Activated CD4-positive, alpha-beta memory T cell treated with anti-CD3 and anti-CD28 coated beads for 36 hours (primary cell): ENCODE data around the gene TRPM8. TPM values are rescaled to one million over a fixed set of nuclear protein-coding genes. Genes with fewer than 3 reads are reported as not detected.

Experiments used
- CTCF ChIA-PET: fragments of 350-600 bp; sonication (Branson Sonifier 250); formaldehyde crosslinking; loops from one replicate; lab custom pipeline; 2021; ENCODE audit warnings: antibody characterized with exemption, inconsistent platforms; lab: Charles Lee
- POLR2A ChIA-PET: fragments of 350-600 bp; sonication (Branson Sonifier 250); formaldehyde crosslinking; loops from one replicate; lab custom pipeline; 2021; ENCODE audit warnings: antibody characterized with exemption; lab: Charles Lee
- DNase-seq: peaks from one replicate; pipeline ENCODE4 v3.0.0-alpha.2; 2020
- H3K27ac Mint-ChIP-seq: one replicate; pipeline ENCODE4 v1.8.0; 2021; ENCODE audit warnings: mixed read lengths
- H3K27me3 Mint-ChIP-seq: one replicate; pipeline ENCODE4 v1.8.0; 2021; ENCODE audit warnings: mixed read lengths
- H3K36me3 Mint-ChIP-seq: one replicate; pipeline ENCODE4 v1.8.0; 2021; ENCODE audit warnings: mixed read lengths
- H3K4me1 Mint-ChIP-seq: one replicate; pipeline ENCODE4 v1.8.0; 2021; ENCODE audit warnings: low read depth, mixed read lengths
- H3K4me3 Mint-ChIP-seq: one replicate; pipeline ENCODE4 v1.8.0; 2021; ENCODE audit warnings: mild to moderate bottlenecking, mixed read lengths
- H3K9me3 Mint-ChIP-seq: one replicate; pipeline ENCODE4 v1.8.0; 2021; ENCODE audit warnings: mixed read lengths
- intact Hi-C: fragments of 100-400 bp; cut with micrococcal nuclease; formaldehyde crosslinking; loops from one replicate; pipeline ENCODE4 v1.15.1; 2023
- total RNA-seq, 2 experiments: library from RNA; stranded (reverse); gene quantifications; one replicate each; pipeline ENCODE4 v1.2.3, GENCODE V29; 2021

The TRPM8 gene
- total RNA-seq, 2 experiments from 2014 or later: not detected

DNA sequence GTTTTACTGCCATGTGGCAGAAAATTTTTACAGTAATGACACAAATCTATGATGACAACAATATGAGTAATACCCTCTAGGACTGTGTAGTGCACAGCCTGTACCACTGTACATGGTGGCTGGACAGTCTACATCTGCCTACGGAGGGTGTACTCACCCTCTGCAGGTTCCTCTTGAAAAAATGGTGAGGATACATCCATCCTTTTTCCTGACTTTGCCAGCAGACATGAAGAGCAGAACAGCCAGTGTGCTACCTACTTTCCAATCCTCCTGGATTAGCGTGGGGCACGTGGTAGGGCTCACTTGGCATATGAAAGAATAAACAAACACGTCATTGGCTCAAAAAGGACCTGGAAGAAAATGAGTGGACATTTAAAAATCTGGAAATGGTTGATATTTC, 62.6 kb downstream of the TRPM8 start:
- no peaks in the 10 kb centered on the region for H3K36me3 Mint-ChIP-seq
- ChIA-PET POLR2A (no interaction called here), CTCF (no interaction called here)
- no peaks in the 10 kb centered on the region for H3K27me3 Mint-ChIP-seq
- no peak overlapping the region for H3K4me3 Mint-ChIP-seq
- H3K9me3 Mint-ChIP-seq: peaks cover 7% of the 10 kb centered on the region
- no peak overlapping the region for H3K27ac Mint-ChIP-seq
- H3K4me1 Mint-ChIP-seq: peaks cover 35% of the 10 kb centered on the region
- intact Hi-C loops: loop anchor here (5.0 kb wide), 1 partner anchor 123 kb away; no protein-coding TSS in a partner anchor
- DNase-seq: no peak

DNA sequence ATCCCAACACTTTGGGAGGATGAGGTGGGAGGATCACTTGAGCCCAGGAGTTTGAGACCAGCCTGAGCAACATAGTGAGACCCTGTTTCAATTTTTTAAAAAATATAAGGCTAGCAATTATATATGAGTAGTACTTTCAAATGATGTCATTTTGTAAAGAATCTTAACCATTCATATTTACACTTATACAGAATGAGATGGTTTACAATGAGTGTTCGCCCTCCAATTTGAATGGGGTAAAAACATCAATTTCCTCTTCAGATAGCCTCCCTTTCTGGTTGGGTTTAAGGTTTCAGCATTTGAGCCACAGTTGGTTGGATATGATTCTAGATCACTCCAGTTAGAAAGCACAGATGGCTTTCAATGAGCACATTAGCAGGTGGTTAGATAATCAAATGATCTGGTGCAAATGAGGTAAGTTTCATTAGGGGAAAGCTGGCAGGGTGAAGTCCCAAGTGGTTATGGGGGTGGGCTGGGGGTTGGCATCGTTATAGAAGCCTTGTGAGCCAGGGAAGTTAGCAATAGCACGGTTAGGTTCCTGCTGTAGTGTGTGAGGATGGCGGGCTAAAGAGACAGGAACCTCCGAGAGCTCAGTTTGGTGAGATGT, 63.9 kb downstream of the TRPM8 start:
- H3K4me1 Mint-ChIP-seq: peaks cover 32% of the 10 kb centered on the region
- no peak overlapping the region for H3K4me3 Mint-ChIP-seq
- DNase-seq: no peak
- ChIA-PET CTCF (no interaction called here), POLR2A (interaction anchor here (0.8 kb wide), 1 partner anchor 44 kb away, joined by 6 read pairs; no protein-coding TSS in a partner anchor)
- H3K27me3 Mint-ChIP-seq: no peaks in the 10 kb centered on the region
- no peak overlapping the region for H3K27ac Mint-ChIP-seq
- no peaks in the 10 kb centered on the region for H3K36me3 Mint-ChIP-seq
- H3K9me3 Mint-ChIP-seq: peaks cover 7% of the 10 kb centered on the region
- intact Hi-C loops: no loop called here

DNA sequence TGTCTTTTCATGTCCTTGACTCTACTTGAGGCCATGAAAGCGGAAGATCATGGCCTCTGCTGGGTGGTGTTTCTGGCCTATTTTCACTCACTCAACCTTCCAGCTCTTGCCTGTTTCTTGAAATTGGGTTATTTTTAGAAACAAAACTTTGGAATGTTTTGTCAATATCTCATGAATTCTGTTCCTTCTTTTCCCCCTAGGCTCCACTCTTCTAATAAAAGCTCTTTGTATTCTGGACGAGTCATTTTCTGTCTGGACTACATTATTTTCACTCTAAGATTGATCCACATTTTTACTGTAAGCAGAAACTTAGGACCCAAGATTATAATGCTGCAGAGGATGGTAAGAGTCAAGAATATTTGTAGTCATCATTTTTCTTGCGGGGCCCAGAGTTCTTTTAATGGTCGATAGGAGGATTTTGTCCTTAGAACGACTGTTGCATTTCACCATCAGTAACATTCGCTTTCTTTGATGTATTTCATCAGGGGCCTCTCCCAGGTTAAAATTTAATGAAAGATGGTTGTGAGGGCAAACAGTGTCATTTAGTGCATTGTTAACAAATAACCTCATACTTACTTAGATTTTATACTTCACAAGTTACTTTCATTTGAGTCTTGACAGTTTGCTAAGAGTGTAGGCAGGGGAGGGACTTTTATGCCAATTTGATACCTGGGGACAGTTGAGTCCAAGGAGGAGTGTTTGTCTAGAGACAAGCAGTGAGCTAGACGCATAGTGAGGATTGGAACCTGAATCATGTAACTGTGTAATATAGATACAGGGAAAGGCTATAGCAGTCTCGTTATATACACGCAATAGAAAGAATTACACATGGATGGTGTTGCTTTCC, 64.6 kb downstream of the TRPM8 start:
- POLR2A ChIA-PET: interaction anchor here (0.8 kb wide), 1 partner anchor 44 kb away, joined by 6 read pairs; no protein-coding TSS in a partner anchor

DNA sequence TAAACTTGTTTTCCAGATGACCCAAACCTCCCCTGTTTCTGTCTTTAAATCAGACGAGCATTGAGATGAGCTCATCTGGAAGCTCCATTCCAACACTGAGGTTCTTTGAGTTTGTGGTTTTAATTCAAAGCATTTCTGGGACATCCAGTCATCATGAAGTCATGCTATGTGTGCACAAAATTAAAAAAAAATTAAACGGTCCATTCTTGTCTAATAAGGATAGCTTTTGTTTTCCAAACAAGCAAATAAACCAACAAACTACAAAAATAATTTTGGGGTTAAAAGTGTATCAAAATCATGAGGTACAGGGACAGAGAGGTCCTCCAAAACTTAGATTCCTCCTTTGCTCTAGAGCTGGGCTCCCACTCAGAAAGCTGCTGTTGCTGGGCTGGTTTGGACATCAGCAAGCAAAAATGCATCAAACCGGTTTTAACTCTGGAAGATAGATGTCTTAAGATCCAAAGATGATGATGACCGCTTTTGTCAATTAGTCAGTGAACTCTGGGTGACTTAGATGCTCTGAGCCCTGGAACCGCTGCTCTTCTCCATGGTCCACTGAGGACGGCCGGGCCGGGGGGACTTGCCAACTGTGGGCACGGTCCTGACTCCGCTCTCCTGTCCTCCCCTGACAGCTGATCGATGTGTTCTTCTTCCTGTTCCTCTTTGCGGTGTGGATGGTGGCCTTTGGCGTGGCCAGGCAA, 65.4 kb downstream of the TRPM8 start:
- ChIA-PET POLR2A (no interaction called here), CTCF (no interaction called here)
- H3K4me3 Mint-ChIP-seq: no peak overlapping the region
- H3K27ac Mint-ChIP-seq: peak overlapping the region; percentile 3
- intact Hi-C loops: no loop called here
- peaks cover 7% of the 10 kb centered on the region for H3K9me3 Mint-ChIP-seq
- no peaks in the 10 kb centered on the region for H3K36me3 Mint-ChIP-seq
- DNase-seq: no peak
- H3K4me1 Mint-ChIP-seq: peaks cover 20% of the 10 kb centered on the region
- H3K27me3 Mint-ChIP-seq: no peaks in the 10 kb centered on the region

More for the DNA sequence above, 64.6 kb downstream of the TRPM8 start:
- CTCF ChIA-PET: no interaction called here
- Mint-ChIP-seq H3K4me3 (no peak overlapping the region), H3K9me3 (peaks cover 7% of the 10 kb centered on the region), H3K4me1 (peaks cover 27% of the 10 kb centered on the region), H3K27ac (no peak overlapping the region), H3K27me3 (no peaks in the 10 kb centered on the region), H3K36me3 (no peaks in the 10 kb centered on the region)
- DNase-seq: no peak
- intact Hi-C loops: no loop called here

DNA sequence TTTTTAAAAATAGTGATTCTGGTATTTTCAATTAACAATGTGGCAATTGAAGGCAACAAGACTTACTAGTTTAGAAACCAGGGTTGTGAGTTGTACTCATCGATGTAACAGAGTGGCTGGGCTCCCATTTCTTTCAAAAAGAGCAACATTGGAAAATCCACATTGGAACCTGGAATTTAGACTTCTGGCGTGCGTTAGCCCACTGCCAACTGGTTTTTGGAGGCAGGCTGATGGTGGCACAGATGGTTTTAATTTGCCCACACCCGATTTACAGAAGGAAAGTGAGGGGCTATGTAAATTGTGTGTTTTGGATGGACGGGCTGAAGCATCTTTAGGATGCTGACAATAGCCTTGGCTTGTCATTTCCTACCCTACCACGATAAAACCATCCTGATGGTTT, 66.3 kb downstream of the TRPM8 start:
- no peak overlapping the region for H3K4me3 Mint-ChIP-seq
- H3K9me3 Mint-ChIP-seq: peaks cover 14% of the 10 kb centered on the region
- no peak overlapping the region for H3K27ac Mint-ChIP-seq
- ChIA-PET POLR2A (no interaction called here), CTCF (no interaction called here)
- H3K27me3 Mint-ChIP-seq: no peaks in the 10 kb centered on the region
- DNase-seq: no peak
- H3K4me1 Mint-ChIP-seq: peaks cover 16% of the 10 kb centered on the region
- intact Hi-C loops: no loop called here
- peaks cover 5% of the 10 kb centered on the region for H3K36me3 Mint-ChIP-seq

DNA sequence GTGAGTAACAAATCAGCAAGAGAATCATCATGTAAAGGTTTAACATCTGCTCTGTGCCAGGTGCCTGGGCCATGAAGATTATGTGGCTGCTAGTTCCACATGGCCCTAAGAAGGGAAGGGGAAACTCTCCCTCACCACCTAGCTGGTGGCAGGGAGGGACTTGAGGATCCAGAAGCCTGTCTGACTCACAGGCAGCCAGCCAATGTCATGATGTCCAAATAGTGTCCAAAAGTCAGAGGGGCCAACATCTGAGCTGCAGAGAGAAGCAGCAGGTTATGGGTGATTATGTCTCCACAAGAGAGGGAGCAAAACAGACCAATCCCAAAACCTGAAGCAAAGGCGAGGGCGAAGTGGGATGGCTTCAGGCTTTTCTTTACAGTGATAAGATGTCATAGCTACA, 71.4 kb downstream of the TRPM8 start:
- POLR2A ChIA-PET: no interaction called here
- no peak for DNase-seq
- Mint-ChIP-seq H3K4me3 (no peak overlapping the region), H3K9me3 (peaks cover 23% of the 10 kb centered on the region), H3K27me3 (no peaks in the 10 kb centered on the region), H3K36me3 (peaks cover 9% of the 10 kb centered on the region), H3K27ac (no peak overlapping the region), H3K4me1 (peaks cover 42% of the 10 kb centered on the region)
- intact Hi-C loops: no loop called here
- CTCF ChIA-PET: no interaction called here

DNA sequence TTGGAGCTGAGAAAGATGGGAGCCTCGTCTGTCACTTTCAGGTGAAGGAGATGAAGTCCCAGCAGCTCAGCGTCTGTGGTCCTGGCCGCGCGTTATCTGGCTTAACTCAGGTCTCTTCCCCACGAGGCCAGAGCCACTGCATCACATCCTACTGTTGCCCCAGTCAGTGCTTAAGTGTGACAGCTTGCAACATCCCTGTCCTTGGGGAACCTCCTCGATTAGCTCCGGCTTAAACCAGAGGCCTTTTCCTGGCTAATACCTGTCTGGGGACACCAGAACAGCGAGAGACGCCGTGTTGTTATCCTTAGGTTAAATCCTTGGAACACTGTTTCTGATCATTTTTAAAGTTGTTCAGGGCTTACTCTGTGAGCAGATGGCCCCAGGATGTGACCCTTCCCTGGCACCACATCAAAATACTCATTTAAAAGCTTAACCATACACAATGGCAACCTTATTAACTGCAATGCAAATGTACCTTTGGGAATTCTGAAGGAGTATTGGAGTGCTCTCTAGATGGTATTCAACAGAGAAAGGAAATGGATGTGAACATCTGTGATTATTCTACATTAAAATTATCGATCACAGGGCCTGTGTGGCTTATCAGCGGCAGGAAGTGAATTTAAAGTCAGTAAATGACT, 72.2 kb downstream of the TRPM8 start:
- Mint-ChIP-seq H3K27me3 (no peaks in the 10 kb centered on the region), H3K36me3 (peaks cover 9% of the 10 kb centered on the region), H3K4me3 (no peak overlapping the region), H3K9me3 (peaks cover 19% of the 10 kb centered on the region), H3K27ac (no peak overlapping the region), H3K4me1 (peaks cover 47% of the 10 kb centered on the region)
- CTCF ChIA-PET: interaction anchor here (1.2 to 1.6 kb wide), 3 partner anchors 12 to 513 kb away, joined by 3 to 4 read pairs (median 3); no protein-coding TSS in a partner anchor
- intact Hi-C loops: no loop called here
- POLR2A ChIA-PET: no interaction called here
- no peak for DNase-seq

DNA sequence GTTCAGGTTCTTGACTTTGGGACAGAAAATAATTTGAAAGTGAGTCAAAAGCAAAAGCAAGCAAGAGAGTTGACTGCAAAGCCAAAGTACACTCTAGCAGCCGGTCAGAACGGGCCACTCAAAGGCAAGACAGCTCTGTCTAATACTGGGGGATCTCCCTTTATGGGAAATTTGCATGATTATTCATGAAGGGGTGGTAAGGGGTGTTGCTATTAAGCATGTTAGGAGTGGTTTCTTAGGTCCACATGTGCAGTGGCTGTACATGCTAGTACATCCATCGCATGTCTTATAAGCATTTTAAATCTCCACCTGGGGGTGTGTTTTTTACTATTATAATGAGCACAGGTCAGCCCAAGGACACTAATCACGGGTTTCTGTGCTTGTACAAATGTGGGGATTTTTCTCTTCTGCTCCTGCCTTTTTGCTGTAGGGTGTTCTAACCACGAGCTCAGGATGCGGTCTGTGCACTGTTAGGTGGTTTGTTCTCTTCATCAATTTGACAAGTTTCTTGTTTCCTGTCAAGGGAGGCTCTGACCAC, 73.2 kb downstream of the TRPM8 start:
- ChIA-PET POLR2A (no interaction called here), CTCF (interaction anchor here (1.0 to 1.6 kb wide), 4 partner anchors 13 to 512 kb away, joined by 3 to 4 read pairs (median 4); no protein-coding TSS in a partner anchor)
- Mint-ChIP-seq H3K27ac (peak overlapping the region; percentile 49), H3K27me3 (no peaks in the 10 kb centered on the region), H3K4me1 (peaks cover 51% of the 10 kb centered on the region), H3K9me3 (peaks cover 17% of the 10 kb centered on the region), H3K4me3 (peak overlapping the region; percentile 17), H3K36me3 (peaks cover 9% of the 10 kb centered on the region)
- peak; percentile 81 for DNase-seq
- intact Hi-C loops: loop anchor here (2.0 to 5.0 kb wide), 5 partner anchors 14 to 302 kb away; no protein-coding TSS in a partner anchor

DNA sequence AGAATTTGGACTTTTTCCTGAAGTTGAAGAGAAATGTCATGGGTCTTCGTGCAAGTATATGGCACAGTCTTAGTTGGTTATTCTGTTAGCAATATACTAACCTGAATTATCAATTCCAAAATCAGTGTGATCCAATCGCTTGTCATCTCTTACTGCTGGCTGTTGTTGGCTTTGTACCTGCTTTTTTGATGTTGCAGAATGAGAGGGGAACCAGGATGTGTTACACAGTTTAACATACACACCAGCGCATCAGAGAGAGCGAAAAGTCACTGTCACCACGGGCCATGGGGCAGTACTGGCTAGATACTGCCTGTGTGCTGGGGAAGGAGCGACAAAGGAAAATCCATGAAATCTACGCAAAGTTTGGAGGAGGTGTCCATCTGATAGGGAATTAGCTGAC, 74.0 kb downstream of the TRPM8 start:
- peak overlapping the region; percentile 19 for H3K27ac Mint-ChIP-seq
- H3K4me3 Mint-ChIP-seq: no peak overlapping the region
- POLR2A ChIA-PET: no interaction called here
- no peak for DNase-seq
- peaks cover 17% of the 10 kb centered on the region for H3K9me3 Mint-ChIP-seq
- intact Hi-C loops: loop anchor here (2.0 to 5.0 kb wide), 5 partner anchors 14 to 301 kb away; no protein-coding TSS in a partner anchor
- peaks cover 9% of the 10 kb centered on the region for H3K36me3 Mint-ChIP-seq
- CTCF ChIA-PET: interaction anchor here (1.0 to 1.5 kb wide), 2 partner anchors 144 to 507 kb away, joined by 3 to 4 read pairs; no protein-coding TSS in a partner anchor
- H3K4me1 Mint-ChIP-seq: peaks cover 55% of the 10 kb centered on the region
- no peaks in the 10 kb centered on the region for H3K27me3 Mint-ChIP-seq

DNA sequence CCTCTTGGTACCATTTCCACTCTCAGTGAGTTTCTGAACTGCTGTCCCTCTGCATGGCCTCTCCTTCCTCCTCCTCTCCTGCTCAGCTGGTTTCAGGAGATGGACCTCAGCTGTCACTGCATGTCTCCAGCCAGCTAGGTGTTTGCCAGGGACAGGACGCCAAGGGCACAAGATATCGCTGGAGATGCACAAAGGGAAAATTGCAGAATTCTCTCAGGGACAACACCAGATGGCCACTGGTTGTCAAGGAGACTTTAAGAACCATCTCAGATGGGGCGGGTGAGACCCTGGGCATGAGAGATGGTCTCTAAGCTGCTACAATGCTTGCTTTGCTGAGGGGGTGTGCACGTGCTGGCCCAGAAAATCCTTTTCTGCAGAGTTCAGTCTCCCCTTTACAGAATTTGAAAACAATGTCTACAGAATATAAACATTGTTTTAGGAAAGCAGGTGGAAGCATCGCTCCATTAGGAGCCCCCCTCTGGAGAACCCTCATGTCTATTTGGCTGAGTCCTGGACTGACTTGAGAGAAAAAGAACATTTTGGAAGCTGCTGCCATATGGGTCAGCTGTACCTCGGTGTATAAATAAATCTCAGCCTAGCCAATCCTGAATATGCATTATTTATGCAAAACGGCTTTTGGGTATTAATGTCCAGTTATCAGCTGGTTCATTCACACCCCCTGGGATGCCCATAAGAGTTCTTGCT, 75.5 kb downstream of the TRPM8 start:
- ChIA-PET CTCF (interaction anchor here (0.7 to 1.2 kb wide), 2 partner anchors 90 to 508 kb away, joined by 3 to 5 read pairs; no protein-coding TSS in a partner anchor), POLR2A (no interaction called here)
- Mint-ChIP-seq H3K9me3 (peaks cover 16% of the 10 kb centered on the region), H3K36me3 (peaks cover 9% of the 10 kb centered on the region), H3K4me3 (no peak overlapping the region), H3K4me1 (peaks cover 64% of the 10 kb centered on the region), H3K27me3 (no peaks in the 10 kb centered on the region), H3K27ac (no peak overlapping the region)
- intact Hi-C loops: loop anchor here (5.0 kb wide), 3 partner anchors 110 to 300 kb away; no protein-coding TSS in a partner anchor
- DNase-seq: no peak

DNA sequence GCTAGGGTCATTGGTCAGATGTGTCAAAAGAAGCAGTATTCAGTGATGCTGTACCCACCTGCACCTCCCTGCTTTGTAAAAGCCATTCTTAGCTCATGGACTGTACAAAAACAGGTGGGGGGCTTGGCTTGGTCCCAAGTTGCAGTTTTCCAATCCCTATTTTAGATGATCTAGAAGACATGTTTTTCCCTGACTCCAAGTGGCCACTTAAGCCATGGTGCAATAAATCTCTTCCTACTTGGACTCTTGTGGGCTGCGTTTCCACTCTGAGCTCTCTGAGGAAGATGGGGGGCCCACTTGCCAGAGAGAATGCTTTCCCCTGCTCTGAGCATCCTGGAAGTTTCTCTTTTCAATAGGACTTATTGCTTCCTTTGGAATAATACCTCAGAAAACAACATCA, 76.3 kb downstream of the TRPM8 start:
- Mint-ChIP-seq H3K4me1 (peaks cover 67% of the 10 kb centered on the region), H3K27ac (no peak overlapping the region), H3K36me3 (peaks cover 4% of the 10 kb centered on the region), H3K4me3 (no peak overlapping the region), H3K9me3 (peaks cover 9% of the 10 kb centered on the region), H3K27me3 (no peaks in the 10 kb centered on the region)
- DNase-seq: no peak
- intact Hi-C loops: loop anchor here (5.0 kb wide), 3 partner anchors 109 to 299 kb away; no protein-coding TSS in a partner anchor
- CTCF ChIA-PET: interaction anchor here (0.7 to 1.2 kb wide), 2 partner anchors 91 to 508 kb away, joined by 3 to 5 read pairs; no protein-coding TSS in a partner anchor
- POLR2A ChIA-PET: no interaction called here
